Spinal cord (tissue), 10 donors: ENCODE data around the gene VWCE. TPM values are rescaled to one million over a fixed set of nuclear protein-coding genes. Genes with fewer than 3 reads are reported as not detected.
A peak's percentile ranks its signal among the peaks of the same experiment; 100 is the strongest.

Experiments used
- DNase-seq, 6 donors: peaks; one replicate each; pipeline versions ENCODE4 v3.0.0 to v3.0.0-alpha.2; 2013 to 2015; ENCODE audit warnings: low spot score in 6 of 6, low read depth in 4 of 6
- H3K27ac ChIP-seq: one replicate; pipeline ENCODE4 v1.5.1; 2013; ENCODE audit warnings: low read depth, low read length, control low read depth
- H3K27me3 ChIP-seq: one replicate; pipeline ENCODE4 v1.6.1; 2013; ENCODE audit warnings: low read length; ENCODE audit not compliant: control insufficient read depth, insufficient read depth
- H3K36me3 ChIP-seq: one replicate; pipeline ENCODE4 v1.6.1; 2013; ENCODE audit warnings: low read length; ENCODE audit not compliant: control insufficient read depth, insufficient read depth
- H3K4me1 ChIP-seq: one replicate; pipeline ENCODE4 v1.6.1; 2013; ENCODE audit warnings: low read length; ENCODE audit not compliant: control insufficient read depth, insufficient read depth
- H3K4me3 ChIP-seq: one replicate; pipeline ENCODE4 v1.5.1; 2013; ENCODE audit warnings: low read depth, low read length, control low read depth
- H3K9me3 ChIP-seq: one replicate; pipeline ENCODE4 v1.6.1; 2013; ENCODE audit warnings: low read length; ENCODE audit not compliant: control insufficient read depth, insufficient read depth
- WGBS: methylation state at CpG from one replicate; pipeline ENCODE4 v1.1.5; 2013; ENCODE audit warnings: missing lambda C conversion rate; ENCODE audit not compliant: insufficient coverage; 5-methylcytosine and 5-hydroxymethylcytosine counted together
- polyA plus RNA-seq, 2 donors: library from polyadenylated mRNA; unstranded; fragments of 120-200 nt; gene quantifications; one replicate each; pipeline ENCODE4 v1.2.1, GENCODE V29; 2013; ENCODE audit not compliant: insufficient read length in 2 of 2
- total RNA-seq, 2 donors: library from RNA; depleted of rRNA in 1 of 2; stranded (reverse); fragments of 120-200 nt in 1 of 2; fragments of >200 nt in 1 of 2; gene quantifications; one replicate each; pipeline versions ENCODE4 v1.2.3 to v1.2.4, GENCODE V29; 2013 to 2014
- donor health status: healthy.

Gene VWCE
- total and polyA plus RNA-seq, 4 donors: 1.5 to 10.7 (median 3.8) TPM

- Histone ChIP-seq H3K4me1 (peaks cover 21% of the 10 kb centered on the region), H3K27me3 (no peaks in the 10 kb centered on the region), H3K36me3 (peaks cover 29% of the 10 kb centered on the region), H3K27ac (no peak overlapping the region), H3K4me3 (no peak overlapping the region), H3K9me3 (no peaks in the 10 kb centered on the region)
- 92% methylated on average over 15 of the region's 15 CpGs for WGBS
- DNase-seq: no peak
Measured at GRCh38 chr11:61337706-61338470, 42.8 kb upstream of the VWCE start.

GRCh38 chr11:61336171-61336935, 41.2 kb upstream of the VWCE start:
- peak; percentile 50 to 94 (median 61) for DNase-seq
- WGBS: 24% methylated on average over 7 of the region's 8 CpGs
- H3K4me1 ChIP-seq: peaks cover 24% of the 10 kb centered on the region
- H3K27me3 ChIP-seq: no peaks in the 10 kb centered on the region
- peaks cover 18% of the 10 kb centered on the region for H3K36me3 ChIP-seq
- no peak overlapping the region for H3K27ac ChIP-seq
- no peaks in the 10 kb centered on the region for H3K9me3 ChIP-seq
- H3K4me3 ChIP-seq: no peak overlapping the region

DNA sequence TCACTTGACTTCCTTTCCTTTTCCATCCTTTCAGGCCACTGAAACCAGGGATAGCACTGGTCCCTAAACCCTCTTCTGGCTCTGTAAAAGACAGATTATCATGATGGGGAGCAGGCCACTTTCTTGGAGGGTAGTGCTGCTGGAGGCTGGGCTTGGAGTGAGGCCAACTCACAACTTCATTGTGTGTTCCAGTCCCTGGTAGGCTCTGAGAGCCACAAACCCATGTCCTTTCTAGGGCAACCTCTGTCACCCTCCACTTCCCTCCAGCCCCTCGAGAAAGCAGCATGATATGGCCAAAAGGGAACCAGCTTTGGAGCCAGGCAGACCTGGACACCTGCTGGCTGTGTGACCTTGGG, 40.2 kb upstream of the VWCE start:
- H3K27me3 ChIP-seq: no peaks in the 10 kb centered on the region
- peaks cover 14% of the 10 kb centered on the region for H3K36me3 ChIP-seq
- no peak overlapping the region for H3K27ac ChIP-seq
- no peaks in the 10 kb centered on the region for H3K9me3 ChIP-seq
- no peak for DNase-seq
- peaks cover 29% of the 10 kb centered on the region for H3K4me1 ChIP-seq
- H3K4me3 ChIP-seq: no peak overlapping the region
- WGBS: no CpG with 5 or more reads among the region's 1 CpG

- Histone ChIP-seq H3K36me3 (peaks cover 14% of the 10 kb centered on the region), H3K9me3 (no peaks in the 10 kb centered on the region), H3K27ac (no peak overlapping the region), H3K27me3 (no peaks in the 10 kb centered on the region), H3K4me1 (peaks cover 29% of the 10 kb centered on the region), H3K4me3 (no peak overlapping the region)
- DNase-seq: no peak
- 94% methylated on average over 15 of the region's 16 CpGs for WGBS
Measured at GRCh38 chr11:61334434-61335354, 39.6 kb upstream of the VWCE start.

- no peak for DNase-seq
Measured at GRCh38 chr11:61333550-61334433, 38.7 kb upstream of the VWCE start.

DNA sequence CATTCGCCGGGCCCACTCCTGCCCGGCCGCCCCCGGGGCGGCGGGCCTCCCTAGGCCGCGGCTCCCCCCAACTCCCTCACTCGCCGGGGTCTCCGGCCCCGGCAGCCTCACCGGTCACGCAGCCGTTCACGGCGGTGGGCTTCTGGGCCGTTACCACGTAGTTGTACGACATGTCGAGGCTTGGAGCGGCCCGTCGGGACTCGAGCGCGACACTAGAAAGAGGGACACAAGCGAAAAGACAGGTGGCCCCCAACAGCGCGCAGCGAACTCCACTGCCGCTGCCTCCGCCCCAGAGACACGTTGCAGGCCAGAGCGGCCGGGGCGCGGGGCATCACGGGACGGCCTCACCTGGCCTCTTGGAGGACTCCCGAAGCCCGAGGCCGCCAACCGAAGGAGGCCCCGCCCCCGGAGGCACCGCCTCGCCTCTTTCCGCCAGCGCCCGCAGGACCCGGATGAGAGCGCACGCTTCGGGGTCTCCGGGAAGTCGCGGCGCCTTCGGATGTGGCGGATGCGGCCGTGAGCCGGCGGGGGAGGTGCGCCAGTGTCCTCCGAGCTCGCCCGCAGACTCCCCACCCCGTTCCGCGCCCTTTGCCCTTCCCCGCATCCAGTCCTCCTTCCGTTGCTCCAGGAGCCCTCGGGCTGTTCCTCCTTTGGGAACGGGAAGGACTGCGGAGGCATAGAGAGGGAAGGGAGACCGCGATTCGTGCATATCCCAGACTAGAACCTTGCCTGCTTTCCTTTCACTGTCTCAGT, 37.9 kb upstream of the VWCE start, which contains the start of the genes DDB1 and TKFC:
Gene DDB1 (minus strand): TSS at position 309 of the 753 bp plus-strand sequence. CDS start 137 bp downstream, at position 172.
Gene TKFC (plus strand): TSS at position 432 of the 753 bp plus-strand sequence. CDS start 1,501 bp downstream, outside the sequence.
- Histone ChIP-seq H3K27me3 (no peaks in the 10 kb centered on the region), H3K4me3 (peak within 1 kb of the TSS; percentile 90), H3K4me1 (peaks cover 29% of the 10 kb centered on the region), H3K9me3 (no peaks in the 10 kb centered on the region), H3K27ac (peak within 1 kb of the TSS; percentile 92), H3K36me3 (peaks cover 13% of the 10 kb centered on the region)
- DNase-seq: peak; percentile 72 to 98 (median 92)
- 0% methylated on average over 80 of the region's 81 CpGs for WGBS

More at GRCh38 chr11:61333550-61334433, 38.7 kb upstream of the VWCE start:
- Histone ChIP-seq H3K9me3 (no peaks in the 10 kb centered on the region), H3K27ac (peak overlapping the region; percentile 92), H3K27me3 (no peaks in the 10 kb centered on the region), H3K4me1 (peaks cover 29% of the 10 kb centered on the region), H3K36me3 (peaks cover 11% of the 10 kb centered on the region), H3K4me3 (peak overlapping the region; percentile 90)
- WGBS: 7% methylated on average over 11 of the region's 19 CpGs

- WGBS: 2% methylated on average over 24 of the region's 24 CpGs
- peaks cover 10% of the 10 kb centered on the region for H3K36me3 ChIP-seq
- no peak for DNase-seq
- peak overlapping the region; percentile 92 for H3K27ac ChIP-seq
- H3K9me3 ChIP-seq: no peaks in the 10 kb centered on the region
- no peaks in the 10 kb centered on the region for H3K27me3 ChIP-seq
- H3K4me3 ChIP-seq: peak overlapping the region; percentile 90
- H3K4me1 ChIP-seq: peaks cover 29% of the 10 kb centered on the region
Measured at GRCh38 chr11:61332281-61332796, 37.2 kb upstream of the VWCE start.

- H3K4me1 ChIP-seq: peaks cover 25% of the 10 kb centered on the region
- peaks cover 16% of the 10 kb centered on the region for H3K36me3 ChIP-seq
- no peaks in the 10 kb centered on the region for H3K9me3 ChIP-seq
- H3K27ac ChIP-seq: no peak overlapping the region
- no peaks in the 10 kb centered on the region for H3K27me3 ChIP-seq
- peak overlapping the region; percentile 90 for H3K4me3 ChIP-seq
- no peak for DNase-seq
- WGBS: 76% methylated on average over 6 of the region's 6 CpGs
Measured at GRCh38 chr11:61331651-61332050, 36.5 kb upstream of the VWCE start.
